HG03039 (cell line): ENCODE data around the gene ADH1A.
"Not testable (repeated sequence)": the region's sequence is repeated elsewhere in the genome, so short reads cannot be mapped to it uniquely, and the experiment has no call there.

ENCODE experiments used
- ATAC-seq: cut with Tn5 transposase; IDR thresholded peaks from one replicate; pipeline ENCODE4 v1.9.1; 2021; ENCODE audit warnings: mild to moderate bottlenecking, moderate library complexity; ENCODE audit not compliant: unreplicated experiment

Gene ADH1A

DNA sequence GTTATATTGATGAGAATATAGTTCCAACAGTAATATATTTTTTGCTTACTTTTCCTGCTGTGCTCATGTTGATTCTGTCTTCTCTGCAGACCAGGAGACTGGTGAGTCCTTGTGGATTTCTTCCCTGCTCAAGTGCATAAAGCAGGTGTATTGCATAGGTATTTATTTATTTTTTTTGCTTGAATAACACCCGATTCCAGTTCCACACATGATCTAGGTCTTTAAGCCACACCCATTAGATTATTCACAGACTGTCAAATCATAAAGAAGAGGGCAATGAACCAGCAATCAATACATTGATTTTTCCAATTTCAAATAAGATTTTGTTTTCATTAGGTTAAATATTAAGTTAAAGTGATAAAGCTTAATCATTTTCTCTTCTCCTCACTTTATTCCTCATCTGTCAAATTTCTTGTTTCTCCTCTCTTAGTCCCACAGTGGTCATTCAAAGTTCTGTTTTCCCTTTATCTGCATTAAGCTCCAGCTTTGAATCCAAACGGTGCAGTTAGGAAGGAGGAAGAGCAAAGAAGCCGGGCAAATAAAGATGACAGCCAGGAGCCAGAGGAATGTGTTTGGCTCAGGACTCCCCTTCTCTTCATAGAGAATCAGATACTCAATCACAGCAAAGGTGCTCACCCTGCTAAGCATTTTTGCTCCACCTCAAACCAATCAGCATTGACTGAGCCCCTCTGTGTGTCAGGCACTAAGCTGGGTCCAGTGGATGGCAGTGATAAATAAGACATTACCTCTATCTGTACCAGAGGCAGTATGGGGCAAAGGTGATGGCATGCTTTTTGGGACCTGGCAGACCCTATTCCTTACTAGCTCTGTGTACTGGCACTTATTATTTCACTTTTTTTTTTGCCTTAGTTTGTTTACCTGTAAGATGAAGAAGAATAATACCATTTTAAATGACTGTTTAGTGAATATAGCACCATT, at the start of gene ADH1A:
Gene ADH1A (minus strand): TSS at position 138 of the 939 bp plus-strand sequence. CDS start 71 bp downstream, at position 67.
- ATAC-seq: no peak

DNA sequence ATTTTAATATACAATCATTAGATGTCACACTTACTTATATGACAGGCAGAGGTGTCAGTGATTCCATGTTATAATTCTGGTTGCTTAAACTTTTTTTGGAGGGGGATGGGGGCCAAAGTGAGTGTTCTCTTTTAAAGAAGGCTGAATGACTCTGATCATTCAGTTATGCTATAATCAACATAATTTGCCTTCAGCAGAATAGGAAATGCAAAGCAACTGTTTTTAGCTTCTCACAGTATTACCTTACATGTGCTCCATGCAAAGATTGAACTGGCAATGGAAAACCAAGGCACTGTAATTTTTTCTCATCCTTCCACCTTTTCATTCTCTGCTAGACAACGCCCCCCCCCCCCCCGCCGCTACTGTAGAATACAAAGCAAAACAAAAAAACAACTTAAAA, 48.4 kb upstream of the ADH1A start:
- ATAC-seq: no peak

DNA sequence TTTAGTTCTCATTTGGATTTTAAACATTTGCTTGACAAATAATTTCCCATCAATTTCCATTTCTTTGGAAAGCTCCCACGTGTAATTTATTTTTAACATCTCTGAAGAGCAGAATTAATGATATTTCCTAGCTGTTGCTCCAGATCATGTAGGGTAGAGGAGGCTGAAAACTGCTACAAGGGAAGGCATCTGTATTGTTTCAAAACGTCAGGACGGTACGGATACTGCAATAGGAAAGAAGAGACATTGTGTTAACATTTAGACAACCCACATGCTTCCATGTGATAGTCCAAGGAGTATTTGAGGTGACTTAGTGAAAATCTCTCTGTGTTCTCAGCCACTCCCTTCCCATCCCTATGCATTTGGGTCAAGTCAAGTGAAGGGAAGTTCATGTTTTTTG, 45.8 kb upstream of the ADH1A start:
- no peak for ATAC-seq

DNA sequence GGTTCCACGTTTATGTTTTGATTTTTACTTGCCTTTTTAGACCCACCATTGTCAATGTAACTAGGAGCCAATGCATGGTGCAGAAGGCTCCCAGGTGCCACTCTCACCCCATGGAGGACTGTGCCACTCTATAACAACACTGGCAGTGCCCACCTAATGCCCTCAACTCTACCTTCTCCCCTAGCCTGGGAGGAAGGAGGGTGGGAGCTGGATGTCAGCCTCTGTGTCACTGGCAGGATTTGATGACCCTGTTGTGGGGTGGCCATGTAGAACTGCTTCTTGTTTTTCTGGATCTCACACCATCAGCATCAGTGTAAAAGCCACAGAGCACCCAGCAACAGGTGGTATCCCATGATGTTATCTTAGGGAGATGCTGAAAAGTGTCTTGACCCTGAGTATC, 44.1 kb upstream of the ADH1A start:
- no peak for ATAC-seq

DNA sequence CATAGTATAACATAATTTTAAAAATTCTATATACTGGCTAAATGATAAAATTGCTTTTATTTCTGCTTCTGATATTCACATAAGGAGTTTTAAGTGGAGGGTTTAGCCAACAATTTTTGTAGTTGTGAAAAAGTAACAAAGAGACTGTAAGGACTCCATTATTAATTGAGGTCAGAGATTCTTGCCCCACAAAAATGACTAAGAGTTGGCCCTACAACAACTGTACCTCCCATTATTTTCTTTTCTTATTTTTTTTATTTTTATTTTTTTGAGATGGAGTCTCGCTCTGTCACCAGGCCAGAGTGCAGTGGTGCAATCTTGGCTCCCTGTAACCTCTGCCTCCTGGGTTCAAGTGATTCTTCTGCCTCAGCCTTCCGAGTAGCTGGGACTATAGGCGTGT, 39.9 kb upstream of the ADH1A start:
- ATAC-seq: no peak

DNA sequence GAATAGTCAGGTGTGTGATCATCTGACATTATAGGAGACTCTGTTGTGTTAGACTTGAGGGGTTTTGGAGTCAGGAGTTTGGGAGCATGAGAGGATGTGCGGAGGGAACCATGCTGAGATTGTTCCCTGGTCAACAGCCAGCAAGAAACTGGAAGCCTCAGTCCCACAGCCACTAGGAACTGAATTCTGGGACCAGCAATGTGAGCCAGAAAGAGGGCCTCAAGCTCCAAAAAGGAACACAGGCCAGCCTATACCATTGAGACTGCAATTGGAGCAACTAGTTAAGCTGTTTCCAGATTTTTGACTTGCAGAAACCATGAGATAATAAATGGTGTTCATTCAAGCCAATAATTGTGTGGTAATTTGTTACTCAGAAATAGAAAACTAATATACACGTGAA, 39.1 kb upstream of the ADH1A start:
- ATAC-seq: no peak

DNA sequence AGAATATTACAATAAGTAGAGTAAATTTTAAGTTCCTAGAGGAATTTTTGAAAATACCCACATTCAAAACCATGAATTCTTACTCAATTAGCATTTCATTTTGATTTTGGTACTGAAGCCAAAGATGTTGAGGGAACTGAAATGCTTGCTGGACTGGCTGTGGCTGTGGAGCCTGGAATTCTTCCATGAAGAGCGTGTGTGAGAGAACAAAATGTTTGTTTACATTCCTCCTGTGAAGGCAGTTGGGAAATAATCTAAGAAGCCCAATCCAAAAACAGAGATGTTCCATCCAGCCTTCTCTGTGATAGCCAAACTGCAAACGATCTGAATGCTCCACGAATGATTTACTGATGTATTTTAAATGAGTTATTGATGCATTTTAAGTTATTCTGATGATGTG, 34.2 kb upstream of the ADH1A start:
- no peak for ATAC-seq

DNA sequence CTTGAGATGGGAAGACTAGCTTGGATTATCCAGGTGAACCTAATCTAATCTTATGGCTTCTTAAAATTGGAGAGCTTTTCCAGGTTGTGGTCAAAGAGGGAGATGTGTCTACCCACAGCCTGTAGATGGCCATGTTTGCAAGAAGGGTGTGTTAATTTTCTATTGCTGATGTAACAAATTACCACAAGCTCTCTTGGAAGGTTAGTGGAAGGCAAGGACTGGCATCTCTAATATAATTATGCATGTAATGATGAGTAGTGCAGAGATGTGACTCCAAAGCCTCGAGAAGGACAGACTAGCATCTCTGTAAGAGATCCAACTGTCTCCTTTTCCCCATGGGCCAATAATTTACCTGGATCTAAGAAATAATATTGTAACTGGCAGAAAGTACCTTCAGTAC, 33.6 kb upstream of the ADH1A start:
- no peak for ATAC-seq

DNA sequence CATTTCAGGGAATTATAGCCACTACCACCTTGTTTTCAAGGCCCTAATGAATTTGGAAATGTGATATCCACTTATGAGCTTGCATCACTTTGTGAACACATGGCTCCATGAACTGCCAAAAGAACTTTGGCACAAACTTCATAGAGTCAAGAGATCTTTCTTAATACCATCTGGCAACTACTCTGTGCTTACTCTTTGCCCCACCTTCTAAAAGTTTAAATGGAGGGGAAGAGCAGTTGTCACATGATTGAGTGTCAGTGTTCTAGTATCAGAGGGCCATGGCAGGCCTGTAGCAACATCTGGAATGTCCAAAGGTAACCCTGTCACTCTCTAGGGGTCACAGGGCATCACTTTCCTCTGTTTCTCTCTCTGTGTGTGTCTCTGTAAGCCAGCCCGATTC, 33.0 kb upstream of the ADH1A start:
- ATAC-seq: no peak

DNA sequence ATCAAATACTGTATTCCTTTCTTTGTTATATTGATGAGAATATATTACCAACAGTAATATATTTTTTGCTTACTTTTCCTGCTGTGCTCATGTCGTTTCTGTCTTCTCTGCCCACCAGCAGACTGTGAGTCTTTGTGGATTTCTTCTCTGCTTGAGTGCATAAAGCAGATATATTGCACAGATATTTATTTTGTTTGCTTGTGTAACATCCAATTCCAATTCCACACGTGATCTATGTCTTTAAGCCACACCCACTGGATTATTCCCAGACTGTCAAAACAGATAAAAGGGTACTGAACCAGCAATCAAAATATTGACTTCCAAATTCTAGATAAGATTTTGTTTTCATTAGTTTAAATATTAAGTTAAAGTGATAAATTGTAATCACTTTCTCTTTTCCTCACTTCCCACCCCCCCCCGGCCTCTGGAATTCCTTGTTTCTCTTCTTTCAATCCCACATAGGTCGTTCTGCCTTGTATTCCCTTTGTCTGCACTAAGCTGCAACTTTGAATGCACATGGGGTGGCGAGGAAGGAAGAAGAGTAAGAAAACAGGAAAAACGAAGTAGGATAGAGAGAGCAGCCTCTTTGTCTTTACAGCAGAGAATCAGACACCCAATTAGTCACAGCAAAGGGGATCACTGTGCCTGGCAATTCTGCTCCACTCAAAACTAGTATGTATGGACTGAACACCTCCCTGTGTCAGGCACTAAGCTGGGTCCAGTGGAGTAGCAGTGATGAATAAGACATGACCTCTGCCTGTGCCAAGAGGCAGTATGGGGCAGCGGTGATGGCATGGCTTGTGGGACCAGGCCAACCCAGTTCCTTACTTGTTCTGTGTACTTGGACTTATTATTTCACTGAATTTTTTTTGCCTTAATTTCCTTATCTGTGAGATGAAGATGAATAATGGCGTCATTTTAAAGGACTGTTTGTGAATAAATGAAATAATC, 30.7 kb upstream of the ADH1A start, which contains the start of gene ADH1B:
Gene ADH1B (minus strand): TSS at position 161 of the 951 bp plus-strand sequence. CDS start 70 bp downstream, at position 91.
- no peak for ATAC-seq

DNA sequence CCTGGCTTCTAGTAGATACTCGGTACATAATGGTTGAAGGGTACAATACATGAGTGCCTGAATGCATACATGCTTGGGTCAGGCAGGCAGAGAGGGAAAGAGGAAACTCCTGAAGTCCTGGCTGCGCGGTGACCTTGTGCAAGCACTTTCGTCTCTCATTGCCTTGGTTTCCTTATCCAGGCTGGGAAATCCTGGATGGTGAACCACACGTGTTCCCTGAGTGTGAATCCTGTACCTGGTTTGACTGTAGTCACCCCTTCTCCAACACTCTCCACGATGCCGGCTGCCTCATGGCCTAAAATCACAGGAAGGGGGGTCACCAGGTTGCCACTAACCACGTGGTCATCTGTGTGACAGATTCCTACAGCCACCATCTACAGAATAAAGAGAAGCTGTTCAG, 27.0 kb upstream of the ADH1A start:
- not testable (repeated sequence) for ATAC-seq

DNA sequence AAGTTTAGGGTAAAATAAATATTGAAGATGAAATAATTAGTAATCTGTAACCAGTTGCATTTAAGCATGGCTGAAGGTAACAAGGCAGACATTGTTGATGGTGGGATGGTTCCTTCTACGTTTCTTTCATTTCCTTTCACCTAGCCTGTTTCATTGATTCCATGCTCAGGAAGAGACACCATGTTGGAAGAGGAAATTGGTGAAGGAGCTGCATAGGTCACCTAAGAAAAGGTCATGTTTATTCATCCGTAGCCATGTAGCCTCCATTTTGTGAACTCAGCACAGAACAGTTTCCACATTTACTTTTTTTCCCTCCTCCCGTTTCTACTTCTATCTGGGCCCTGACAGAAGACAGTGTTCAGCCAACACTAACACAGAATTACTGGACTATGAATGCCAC, 26.6 kb upstream of the ADH1A start:
- ATAC-seq: no peak

DNA sequence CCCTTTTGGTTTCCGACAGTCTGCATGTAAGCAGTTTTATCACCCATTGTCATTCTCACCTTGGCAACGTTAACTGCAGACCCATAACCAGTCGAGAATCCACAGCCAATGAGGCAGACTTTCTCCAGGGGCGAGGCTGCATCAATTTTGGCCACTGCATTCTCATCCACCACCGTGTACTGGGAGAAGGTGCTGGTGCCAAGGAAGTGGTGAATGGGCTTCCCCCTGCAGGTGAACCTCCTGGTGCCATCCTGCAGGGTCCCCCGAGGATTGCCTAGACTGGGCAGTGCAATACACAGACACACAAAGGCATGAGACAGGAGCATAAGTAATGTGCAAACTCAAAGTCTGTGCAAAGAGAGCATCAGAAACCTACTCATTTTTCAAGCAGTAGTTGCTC, 25.1 kb upstream of the ADH1A start:
- no peak for ATAC-seq

DNA sequence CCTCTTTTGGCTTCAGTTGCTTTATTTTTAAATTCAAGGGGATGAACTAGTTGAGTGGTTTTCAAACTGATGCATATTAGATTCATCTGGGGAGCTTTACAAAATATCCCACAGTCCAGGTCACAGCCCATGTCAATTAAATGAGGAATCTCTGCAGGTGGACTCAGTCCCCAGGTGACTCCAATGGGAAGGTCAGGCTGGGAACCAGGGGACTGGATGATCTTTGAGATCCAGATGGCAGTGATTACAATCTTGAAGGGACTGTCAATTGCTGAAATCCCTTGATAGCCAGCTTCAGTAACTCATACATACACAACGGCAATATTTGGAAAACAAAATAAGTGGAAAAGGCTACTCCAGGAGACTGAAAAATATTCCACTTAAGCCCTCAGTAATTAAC, 23.4 kb upstream of the ADH1A start:
- no peak for ATAC-seq

DNA sequence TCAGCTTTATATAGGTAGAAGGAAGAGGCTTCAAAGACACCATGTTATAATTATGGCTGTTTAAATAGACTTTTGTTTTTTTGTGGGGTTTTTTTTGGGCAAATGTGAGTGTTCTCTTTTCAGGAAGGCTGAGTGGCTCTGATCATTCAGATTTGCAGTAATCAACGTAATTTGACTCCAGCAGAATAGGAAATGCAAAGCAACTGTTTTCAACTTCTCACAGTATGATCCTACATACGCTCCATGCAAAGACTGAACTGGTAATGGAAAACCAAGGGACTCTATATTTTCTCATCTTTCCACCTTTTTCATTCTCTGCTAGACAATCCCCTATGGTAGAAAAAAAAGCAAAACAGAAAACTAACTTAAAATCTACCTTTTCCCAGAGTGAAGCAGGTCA, 19.6 kb upstream of the ADH1A start:
- no peak for ATAC-seq

DNA sequence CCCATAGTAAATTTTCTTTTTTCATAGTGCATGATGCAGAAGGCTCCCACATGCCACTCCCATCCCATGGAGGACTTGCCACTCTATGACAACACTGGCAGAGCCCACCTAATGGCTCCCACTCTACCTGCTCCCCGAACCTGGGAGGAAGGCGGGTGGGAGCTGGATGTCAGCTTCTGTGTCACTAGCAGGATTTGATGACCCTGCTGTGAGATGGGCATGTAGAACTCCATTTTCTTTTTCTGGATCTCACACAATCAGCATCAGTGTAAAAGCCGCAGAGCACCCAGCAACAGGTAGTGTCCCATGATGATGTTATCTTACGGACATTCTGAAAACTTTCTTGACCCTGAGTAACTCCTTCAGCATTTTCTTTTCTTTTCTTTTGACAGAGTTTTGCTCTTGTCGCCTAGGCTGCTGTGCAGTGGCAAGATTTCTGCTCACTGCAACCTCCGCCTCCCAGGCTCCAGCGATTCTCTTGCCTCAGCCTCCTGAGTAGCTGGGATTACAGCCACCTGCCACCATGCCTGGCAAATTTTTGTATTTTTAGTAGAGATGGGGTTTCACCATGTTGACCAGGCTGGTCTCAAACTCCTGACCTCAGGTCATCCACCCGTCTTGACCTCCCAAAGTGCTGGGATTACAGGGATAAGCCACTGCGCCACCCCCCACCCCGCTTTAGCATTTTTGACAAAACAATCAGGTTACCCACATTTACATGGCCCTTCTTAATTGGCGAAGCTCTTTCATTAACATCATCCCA, 15.0 kb upstream of the ADH1A start:
- no peak for ATAC-seq

DNA sequence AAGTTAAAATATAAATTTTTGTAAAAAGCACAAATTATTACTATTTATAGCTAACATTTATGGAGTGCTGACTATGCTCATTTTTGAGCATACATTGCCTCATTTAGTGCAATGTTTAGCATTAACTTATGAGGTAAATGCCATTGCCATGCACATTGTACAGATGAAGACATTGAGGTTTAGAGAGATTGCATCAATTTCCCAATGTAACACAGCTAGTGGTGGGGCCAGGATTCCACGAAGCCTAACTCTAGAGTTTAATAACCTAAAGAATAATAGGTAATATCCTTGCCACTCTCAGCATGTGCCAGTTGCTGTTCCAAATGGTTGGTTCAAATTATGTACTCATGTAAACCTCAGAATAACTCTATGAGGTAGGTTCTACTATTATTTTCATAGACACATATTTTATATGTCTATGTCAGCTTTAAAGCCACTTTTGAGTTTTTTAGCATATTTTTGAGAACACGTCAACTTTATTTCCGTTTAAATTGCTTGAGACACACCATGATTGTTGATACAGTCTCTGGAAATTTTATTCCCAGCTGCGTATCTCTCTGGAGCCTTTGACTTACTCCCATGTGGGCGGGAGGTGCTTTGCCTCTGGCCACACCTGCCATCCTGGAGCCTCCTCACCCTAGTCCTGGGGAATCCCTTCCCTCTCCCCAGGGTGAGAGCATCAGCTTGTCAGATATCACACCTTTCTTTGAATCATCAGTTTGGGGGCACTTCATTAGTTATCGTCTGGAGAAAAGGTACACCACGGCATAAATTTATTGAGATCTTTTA, 10.8 kb upstream of the ADH1A start:
- ATAC-seq: no peak

DNA sequence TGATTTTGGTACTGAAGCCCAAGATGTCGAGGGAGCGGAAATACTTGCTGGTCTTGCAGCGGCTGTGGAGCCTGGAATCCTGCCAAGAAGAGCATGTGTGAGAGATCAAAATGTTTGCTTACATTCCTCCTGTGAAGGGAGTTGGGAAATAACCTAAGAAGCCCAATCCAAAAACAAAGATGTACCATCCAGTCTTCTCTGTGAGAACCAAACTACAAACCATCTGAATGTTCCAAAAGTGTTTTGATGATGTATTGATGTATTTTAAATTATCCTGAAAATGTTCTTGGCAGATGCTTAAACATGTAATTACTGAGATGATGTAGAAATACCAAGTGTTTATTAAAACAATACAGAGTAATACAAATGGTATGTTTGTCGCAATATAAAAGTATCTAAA, 10.1 kb upstream of the ADH1A start:
- ATAC-seq: no peak

DNA sequence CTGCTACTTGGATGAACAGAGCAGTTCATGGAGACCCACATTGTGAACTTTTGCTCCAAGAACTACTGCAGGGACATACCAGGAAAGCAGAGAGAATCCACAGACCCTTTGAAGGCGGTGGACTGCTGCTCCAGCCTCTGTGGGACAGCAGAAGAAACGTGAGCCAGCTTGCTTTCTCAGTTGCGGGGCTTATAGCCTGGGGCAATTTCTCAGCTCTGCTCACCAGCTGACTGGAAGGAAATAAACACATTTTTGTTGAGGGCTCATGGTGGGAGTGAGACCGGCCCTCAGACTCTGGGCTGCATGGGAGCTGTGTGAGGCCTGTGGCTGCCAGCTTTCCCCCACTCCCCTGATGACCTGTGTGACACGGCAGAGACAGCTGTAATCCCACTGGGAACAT, 2.6 kb upstream of the ADH1A start:
- ATAC-seq: no peak

DNA sequence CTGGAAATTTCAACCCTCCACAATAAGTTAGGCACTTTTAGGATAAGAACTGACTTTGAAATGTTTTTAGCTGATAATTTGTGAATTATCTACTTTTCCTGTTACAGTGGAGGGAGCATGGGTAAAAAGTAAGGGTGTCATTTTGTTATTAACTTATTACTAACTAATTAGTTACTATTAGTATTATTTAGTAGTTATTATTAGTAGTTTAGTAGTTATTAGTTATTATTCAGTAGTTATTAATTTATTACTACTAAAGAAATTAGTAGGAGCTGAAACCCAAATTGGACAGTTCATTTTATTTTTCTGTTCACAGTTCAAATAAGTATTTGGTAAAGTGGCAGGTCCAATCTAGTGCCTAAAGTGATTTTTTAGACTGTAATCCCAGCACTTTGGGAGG, 5.4 kb downstream of the ADH1A start:
- no peak for ATAC-seq
